ENCODE measurements around the gene SDC4.

Gene SDC4

GRCh38 chr20:45339799-45340198, 8.4 kb downstream of the SDC4 start:
- no peak for TF ChIP-seq CTCF (IDR thresholded peaks at IDR 0.05; ENCODE audit: extremely low read depth, insufficient read depth, missing control alignments)
- DNase-seq (ENCODE audit: low spot score), result no peak
- in situ Hi-C loops (cut with MboI; ENCODE audit: low pct_unique_long_range_greater_than_20kb, low sequenced_read_pairs, unreplicated experiment), result no loop called here

- no peak for DNase-seq (ENCODE audit: low spot score)
- no peak for TF ChIP-seq CTCF (IDR thresholded peaks at IDR 0.05; ENCODE audit: extremely low read depth, insufficient read depth, missing control alignments)
- in situ Hi-C loops (cut with MboI; ENCODE audit: low pct_unique_long_range_greater_than_20kb, low sequenced_read_pairs, unreplicated experiment), result no loop called here
Measured at GRCh38 chr20:45339084-45339483, 9.1 kb downstream of the SDC4 start.

GRCh38 chr20:45338121-45339030, 9.8 kb downstream of the SDC4 start:
- no peak for TF ChIP-seq CTCF (IDR thresholded peaks at IDR 0.05; ENCODE audit: extremely low read depth, insufficient read depth, missing control alignments)
- DNase-seq (ENCODE audit: low spot score), result no peak
- in situ Hi-C loops (cut with MboI; ENCODE audit: low pct_unique_long_range_greater_than_20kb, low sequenced_read_pairs, unreplicated experiment), result no loop called here

GRCh38 chr20:45337367-45338120, 10.7 kb downstream of the SDC4 start:
- no peak for DNase-seq (ENCODE audit: low spot score)
- TF ChIP-seq CTCF (IDR thresholded peaks at IDR 0.05; ENCODE audit: extremely low read depth, insufficient read depth, missing control alignments), result no peak
- in situ Hi-C loops (cut with MboI; ENCODE audit: low pct_unique_long_range_greater_than_20kb, low sequenced_read_pairs, unreplicated experiment), result no loop called here

- no peak for DNase-seq (ENCODE audit: low spot score)
- in situ Hi-C loops (cut with MboI; ENCODE audit: low pct_unique_long_range_greater_than_20kb, low sequenced_read_pairs, unreplicated experiment), result no loop called here
- no peak for TF ChIP-seq CTCF (IDR thresholded peaks at IDR 0.05; ENCODE audit: extremely low read depth, insufficient read depth, missing control alignments)
Measured at GRCh38 chr20:45336530-45337366, 11.5 kb downstream of the SDC4 start.

- no peak for TF ChIP-seq CTCF (IDR thresholded peaks at IDR 0.05; ENCODE audit: extremely low read depth, insufficient read depth, missing control alignments)
- DNase-seq (ENCODE audit: low spot score), result no peak
- in situ Hi-C loops (cut with MboI; ENCODE audit: low pct_unique_long_range_greater_than_20kb, low sequenced_read_pairs, unreplicated experiment), result no loop called here
Measured at GRCh38 chr20:45330476-45330875, 17.7 kb downstream of the SDC4 start.
